Retinal pigment epithelial cell (primary cell): ENCODE results near the gene WDR76.
"Not testable (repeated sequence)": the region's sequence is repeated elsewhere in the genome, so short reads cannot be mapped to it uniquely, and the experiment has no call there.

ENCODE experiments used
- DNase-seq: peaks from one replicate; pipeline ENCODE4 v3.0.0-alpha.2; 2010; ENCODE audit warnings: low read depth
- H3K4me3 ChIP-seq: 2 replicates; pipeline ENCODE4 v1.5.1; 2011; ENCODE audit warnings: mild to moderate bottlenecking, low read length, control low read depth, moderate library complexity
- TF ChIP-seq, protein P1 (sequence below): conservative IDR thresholded peaks from 2 replicates; pipeline ENCODE4 v1.5.1; 2011; ENCODE audit warnings: low read depth, low read length, control low read depth, inconsistent platforms

WDR76 gene

DNA sequence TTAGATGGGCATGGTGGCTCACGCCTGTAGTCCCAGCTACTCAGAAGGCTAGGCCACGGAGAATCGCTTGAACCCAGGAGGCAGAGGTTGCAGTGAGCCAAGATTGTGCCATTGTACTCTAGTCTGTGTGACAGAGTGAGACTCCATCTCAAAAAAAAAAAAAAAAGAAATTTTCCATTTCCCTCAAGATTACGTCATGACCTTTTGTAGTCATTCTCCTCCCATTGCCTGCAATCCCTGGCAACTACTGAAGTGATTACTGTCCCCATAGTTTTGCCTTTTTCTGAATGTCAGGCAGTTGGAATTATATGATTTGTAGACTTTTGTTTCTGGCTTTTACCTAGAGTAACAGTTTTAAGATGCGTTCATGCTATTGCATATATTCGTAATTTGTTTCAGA is 28.0 kb downstream of the WDR76 start:
- DNase-seq, result no peak
- H3K4me3 ChIP-seq, result no peak overlapping the region
- TF ChIP-seq, protein P1, sequence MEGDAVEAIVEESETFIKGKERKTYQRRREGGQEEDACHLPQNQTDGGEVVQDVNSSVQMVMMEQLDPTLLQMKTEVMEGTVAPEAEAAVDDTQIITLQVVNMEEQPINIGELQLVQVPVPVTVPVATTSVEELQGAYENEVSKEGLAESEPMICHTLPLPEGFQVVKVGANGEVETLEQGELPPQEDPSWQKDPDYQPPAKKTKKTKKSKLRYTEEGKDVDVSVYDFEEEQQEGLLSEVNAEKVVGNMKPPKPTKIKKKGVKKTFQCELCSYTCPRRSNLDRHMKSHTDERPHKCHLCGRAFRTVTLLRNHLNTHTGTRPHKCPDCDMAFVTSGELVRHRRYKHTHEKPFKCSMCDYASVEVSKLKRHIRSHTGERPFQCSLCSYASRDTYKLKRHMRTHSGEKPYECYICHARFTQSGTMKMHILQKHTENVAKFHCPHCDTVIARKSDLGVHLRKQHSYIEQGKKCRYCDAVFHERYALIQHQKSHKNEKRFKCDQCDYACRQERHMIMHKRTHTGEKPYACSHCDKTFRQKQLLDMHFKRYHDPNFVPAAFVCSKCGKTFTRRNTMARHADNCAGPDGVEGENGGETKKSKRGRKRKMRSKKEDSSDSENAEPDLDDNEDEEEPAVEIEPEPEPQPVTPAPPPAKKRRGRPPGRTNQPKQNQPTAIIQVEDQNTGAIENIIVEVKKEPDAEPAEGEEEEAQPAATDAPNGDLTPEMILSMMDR, result no peak

DNA sequence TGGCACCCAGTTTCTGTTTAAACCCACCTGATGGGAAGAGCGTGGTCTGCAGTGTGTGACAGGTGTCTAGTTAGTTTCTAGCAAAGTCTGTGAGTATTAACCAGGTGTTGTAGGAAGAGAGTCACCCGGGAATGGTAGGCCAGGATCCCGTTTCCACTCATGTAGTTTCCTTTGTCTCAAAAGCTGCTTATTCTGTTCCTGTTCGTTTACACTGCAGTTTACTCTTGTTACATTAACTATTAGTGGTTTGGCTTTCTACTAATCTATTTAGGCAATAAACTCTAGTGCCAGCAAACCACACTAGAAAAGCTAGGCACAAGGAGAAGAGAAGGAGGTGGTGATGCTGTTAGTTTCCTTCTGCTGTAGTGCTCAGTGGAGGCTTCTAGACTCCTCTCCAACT is 32.7 kb downstream of the WDR76 start:
- TF ChIP-seq, protein P1, result no peak
- no peak for DNase-seq
- no peak overlapping the region for H3K4me3 ChIP-seq

DNA sequence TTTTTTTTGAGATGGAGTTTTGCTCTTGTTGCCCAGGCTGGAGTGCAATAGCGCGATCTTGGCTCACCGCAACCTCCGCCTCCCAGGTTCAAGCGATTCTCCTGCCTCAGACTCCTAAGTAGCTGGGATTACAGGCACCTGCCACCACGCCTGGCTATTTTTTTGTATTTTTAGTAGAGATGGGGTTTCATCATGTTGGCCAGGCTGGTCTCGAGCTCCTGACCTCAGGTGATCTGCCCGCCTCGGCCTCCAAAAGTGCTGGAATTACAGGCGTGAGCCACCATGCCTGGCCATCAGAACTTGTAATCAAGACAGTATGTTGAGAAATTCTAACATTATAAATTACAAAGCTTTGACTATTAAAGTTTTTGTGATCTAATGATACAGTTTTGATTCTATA is 39.8 kb downstream of the WDR76 start:
- not testable (repeated sequence) for DNase-seq, H3K4me3 ChIP-seq

DNA sequence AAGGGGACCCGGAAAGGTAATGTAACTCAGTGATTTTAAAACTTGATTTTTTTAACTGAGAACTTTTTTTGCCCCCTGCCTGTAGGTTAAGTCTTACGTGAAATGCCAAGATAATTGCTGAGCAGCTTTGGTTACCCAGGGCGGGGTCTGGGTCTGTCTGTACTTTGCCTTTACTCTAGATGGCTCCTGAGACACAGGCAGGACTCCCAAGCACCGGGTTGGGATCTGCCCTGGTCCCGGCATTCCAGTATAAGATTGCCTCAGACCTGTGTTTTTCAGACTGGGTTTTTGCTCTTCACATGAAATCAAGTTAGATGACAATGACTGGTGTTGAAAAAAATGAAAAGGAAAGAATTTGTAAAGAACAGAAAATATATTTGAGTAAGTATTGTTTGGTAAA is 40.3 kb downstream of the WDR76 start:
- TF ChIP-seq, protein P1, result no peak
- H3K4me3 ChIP-seq, result no peak overlapping the region
- DNase-seq, result no peak

DNA sequence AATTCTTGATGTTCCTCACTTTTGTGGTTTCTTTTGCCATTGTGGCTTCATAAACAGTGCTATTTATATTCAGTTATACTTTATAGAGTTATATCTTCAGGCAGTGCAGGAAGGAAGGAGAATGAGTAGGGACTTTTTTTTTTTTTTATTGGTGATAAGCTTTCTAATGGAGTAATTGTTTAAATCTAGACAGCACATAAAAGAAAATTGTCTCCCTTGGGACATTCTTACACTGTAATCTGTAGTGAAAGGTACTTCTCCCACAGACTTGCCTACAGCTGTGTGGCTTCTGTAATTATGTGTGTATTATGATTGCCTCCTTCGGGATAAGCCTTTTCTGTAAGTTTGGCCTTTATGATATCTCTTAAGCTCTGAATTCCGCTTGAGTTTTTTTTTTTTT is 41.6 kb downstream of the WDR76 start:
- no peak overlapping the region for H3K4me3 ChIP-seq
- TF ChIP-seq, protein P1, result no peak
- no peak for DNase-seq

DNA sequence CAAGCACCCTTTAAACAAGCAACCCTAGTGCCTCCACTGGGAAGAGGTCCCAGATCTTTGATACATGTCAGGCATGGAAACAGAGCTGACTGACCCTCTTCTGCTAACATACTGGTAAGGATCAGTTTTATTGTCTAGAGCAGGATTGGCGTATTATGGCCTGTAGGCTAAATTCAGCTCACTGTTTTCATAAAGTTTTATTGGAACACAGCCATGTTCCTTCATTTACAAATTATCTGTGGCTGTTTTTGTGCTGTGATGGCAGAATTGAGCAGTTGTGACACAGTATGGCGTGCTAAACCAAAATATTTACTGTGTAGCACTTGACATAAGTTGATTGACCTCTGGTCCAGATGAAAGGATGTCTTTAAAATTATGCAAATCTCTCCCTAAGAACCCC is 45.0 kb downstream of the WDR76 start:
- H3K4me3 ChIP-seq, result no peak overlapping the region
- TF ChIP-seq, protein P1, result peak; percentile 4
- DNase-seq, result no peak

DNA sequence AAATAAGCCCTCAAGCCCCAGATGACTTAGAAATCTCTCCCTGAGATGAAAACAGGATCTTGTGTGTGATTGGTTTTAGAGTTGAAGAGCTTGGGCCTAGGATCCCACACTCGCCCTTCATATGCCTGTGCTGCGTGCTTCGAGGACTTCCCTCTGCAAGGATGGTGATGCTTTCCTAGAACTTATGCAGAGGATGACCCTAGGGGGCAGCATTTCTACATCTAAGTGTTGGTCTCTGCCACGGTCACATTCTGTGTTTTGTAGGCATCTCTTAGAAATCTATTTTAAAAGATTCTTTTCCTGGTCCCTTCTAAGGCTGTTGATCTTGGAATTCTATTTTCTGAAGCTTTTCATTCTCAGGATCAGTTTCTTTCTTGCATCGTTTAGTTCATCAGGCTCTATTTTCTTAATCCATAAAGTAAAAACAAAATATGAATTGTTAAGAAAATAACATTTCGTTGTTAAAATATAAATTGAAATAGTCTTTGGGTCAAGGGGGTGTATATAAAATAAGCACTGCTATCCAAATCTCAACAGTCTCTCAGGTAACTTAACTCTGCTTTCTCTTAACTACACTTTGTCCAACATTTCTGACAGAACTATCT is 45.7 kb downstream of the WDR76 start:
- H3K4me3 ChIP-seq, result no peak overlapping the region
- TF ChIP-seq, protein P1, result peak; percentile 80
- peak; percentile 54 for DNase-seq

DNA sequence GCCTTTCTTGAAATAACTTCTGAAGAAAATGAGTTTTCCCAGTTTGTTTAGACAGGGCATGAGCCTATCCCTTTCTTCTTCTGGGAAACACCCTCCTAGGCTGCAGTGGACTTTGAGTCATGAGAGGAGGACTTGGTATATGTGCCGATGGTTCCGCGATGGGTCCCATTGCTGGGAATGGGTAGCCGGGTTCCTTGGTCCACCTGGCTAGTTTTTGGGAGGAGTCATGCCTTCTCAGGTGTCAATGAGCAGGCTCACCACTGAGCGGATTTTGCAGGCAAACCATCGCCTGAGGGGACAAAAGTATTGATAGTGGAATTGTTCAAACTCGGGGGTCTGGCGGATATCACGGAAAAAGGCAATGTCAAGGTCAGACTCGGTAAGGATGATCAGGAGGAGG is 46.8 kb downstream of the WDR76 start:
- no peak for DNase-seq
- TF ChIP-seq, protein P1, result no peak
- no peak overlapping the region for H3K4me3 ChIP-seq
